HepG2 (cell line): Measurements from ENCODE around the gene PARD3. TPM values are rescaled to one million over a fixed set of nuclear protein-coding genes. Genes with fewer than 3 reads are reported as not detected.

Source experiments
- ATAC-seq: fragments of 200-7000 bp; cut with Tn5 transposase; 3 replicates; pipeline ENCODE4 v1.9.1; 2020; ENCODE audit warnings: mild to moderate bottlenecking, moderate library complexity
- BruUV-seq: library from RNA; stranded (reverse); fragments of 400-500 nt; replicated peaks from 2 replicates; lab custom pipeline; 2021; lab: Mats Ljungman, UMichigan
- CTCF ChIA-PET: fragments of 300-600 bp; formaldehyde crosslinking; extraction: SDS; loops from one replicate; lab custom pipeline; 2021; ENCODE audit warnings: low total read pairs, inconsistent platforms, low intra/inter-chr PET ratio; lab: Yijun Ruan, JAX
- POLR2A ChIA-PET: fragments of 350-600 bp; sonication (Branson Sonifier 250); formaldehyde crosslinking; loops from one replicate; lab custom pipeline; 2020; ENCODE audit warnings: antibody characterized with exemption, inconsistent platforms; lab: Yijun Ruan, JAX
- DNase-seq: peaks from one replicate; pipeline ENCODE4 v3.0.0-alpha.2; 2015; ENCODE audit warnings: low spot score
- FAIRE-seq: peaks from 3 replicates; lab custom pipeline; 2011; peaks lifted over from hg19 to GRCh38; lab: Jason Lieb, UNC
- H2AFZ ChIP-seq: one replicate; pipeline ENCODE4 v1.6.1; 2011; ENCODE audit warnings: low read length, inconsistent platforms
- H3K27ac ChIP-seq: fragments of 300-600 bp; 3 replicates; pipeline ENCODE4 v1.8.0; 2011; ENCODE audit warnings: mixed run types, mild to moderate bottlenecking, mixed read lengths, low read length, inconsistent platforms; ENCODE audit not compliant: insufficient read depth; ENCODE audit errors: extremely low read length
- H3K27me3 ChIP-seq, 2 experiments: fragments of 200-600 bp in 1 of 2; 2 replicates in 1 of 2; 3 replicates in 1 of 2; pipeline versions ENCODE4 v1.6.0 to v1.8.0; 2011; ENCODE audit warnings: low read length in 2 of 2, mild to moderate bottlenecking in 2 of 2, moderate library complexity in 2 of 2, inconsistent platforms in 1 of 2; ENCODE audit not compliant: insufficient read depth in 2 of 2, control insufficient read depth in 1 of 2
- H3K36me3 ChIP-seq, 2 experiments: fragments of 200-600 bp in 1 of 2; replicated peaks in 1 of 2; 2 replicates in 1 of 2; 3 replicates in 1 of 2; pipeline versions ENCODE4 v1.5.1 to v1.8.0; 2011; ENCODE audit warnings: low read length in 2 of 2, inconsistent platforms in 1 of 2; ENCODE audit not compliant: insufficient read depth in 2 of 2, control insufficient read depth in 1 of 2
- H3K4me1 ChIP-seq: 2 replicates; pipeline ENCODE4 v1.5.1; 2012; ENCODE audit warnings: low read length, inconsistent platforms; ENCODE audit not compliant: insufficient read depth
- H3K4me2 ChIP-seq: 2 replicates; pipeline ENCODE4 v1.6.0; 2011; ENCODE audit warnings: low read depth, low read length, inconsistent platforms
- H3K4me3 ChIP-seq, 3 experiments: fragments of 200-600 bp in 1 of 3; sonication (generic), shearing (Covaris generic) in 1 of 3; replicated peaks in 1 of 3; 2 replicates each; pipeline ENCODE4 v1.5.1; 2011 to 2016; ENCODE audit warnings: low read length in 3 of 3, inconsistent platforms in 2 of 3, low read depth in 2 of 3, mild to moderate bottlenecking in 2 of 3, control low read depth in 1 of 3, mixed read lengths in 1 of 3; ENCODE audit not compliant: insufficient read depth in 1 of 3
- H3K79me2 ChIP-seq: one replicate; pipeline ENCODE4 v1.6.1; 2011; ENCODE audit warnings: low read length, inconsistent platforms; ENCODE audit not compliant: insufficient read depth
- H3K9ac ChIP-seq: 2 replicates; pipeline ENCODE4 v1.6.0; 2011; ENCODE audit warnings: mild to moderate bottlenecking, low read depth, low read length, inconsistent platforms; ENCODE audit not compliant: insufficient read depth
- H3K9me3 ChIP-seq: 2 replicates; pipeline ENCODE4 v1.5.1; 2012; ENCODE audit warnings: mild to moderate bottlenecking, low read length
- H4K20me1 ChIP-seq: 2 replicates; pipeline ENCODE4 v1.6.0; 2011; ENCODE audit warnings: inconsistent platforms, mild to moderate bottlenecking, low read length, moderate library complexity; ENCODE audit not compliant: insufficient read depth
- AHR ChIP-seq: IDR thresholded peaks from 2 replicates; pipeline ENCODE4 v1.6.1; 2018; ENCODE audit warnings: missing genetic modification reagents, missing compliant biosample characterization
- HNF4A ChIP-seq: sonication (generic); formaldehyde crosslinking; IDR thresholded peaks from 2 replicates; pipeline ENCODE4 v1.4.0; 2020; ENCODE audit warnings: missing genetic modification reagents
- PAX8 ChIP-seq: sonication (generic); formaldehyde crosslinking; IDR thresholded peaks from 2 replicates; pipeline ENCODE4 v1.8.0; 2022; ENCODE audit warnings: mild to moderate bottlenecking, missing genetic modification reagents, borderline replicate concordance
- RELA ChIP-seq: sonication (generic); formaldehyde crosslinking; IDR thresholded peaks from 2 replicates; pipeline ENCODE4 v1.4.0; 2020; ENCODE audit warnings: missing genetic modification reagents
- ZNF17 ChIP-seq: sonication (generic); formaldehyde crosslinking; IDR thresholded peaks from 2 replicates; pipeline ENCODE4 v1.5.0; 2020; ENCODE audit warnings: mild to moderate bottlenecking, missing genetic modification reagents
- ZNF44 ChIP-seq: sonication (generic); formaldehyde crosslinking; IDR thresholded peaks from 2 replicates; pipeline ENCODE4 v1.5.1; 2020; ENCODE audit warnings: mild to moderate bottlenecking, missing genetic modification reagents
- ZNF557 ChIP-seq: sonication (generic); formaldehyde crosslinking; IDR thresholded peaks from 2 replicates; pipeline ENCODE4 v1.4.0; 2020; ENCODE audit warnings: missing genetic modification reagents
- ZNF615 ChIP-seq: sonication (generic); formaldehyde crosslinking; IDR thresholded peaks from 2 replicates; pipeline ENCODE4 v1.5.0; 2020; ENCODE audit warnings: mild to moderate bottlenecking, missing genetic modification reagents, borderline replicate concordance
- ZNF746 ChIP-seq: sonication (generic); formaldehyde crosslinking; IDR thresholded peaks from 2 replicates; pipeline ENCODE4 v1.8.0; 2022; ENCODE audit warnings: mild to moderate bottlenecking, missing genetic modification reagents
- WGBS: methylation state at CpG from one replicate; pipeline ENCODE4 v1.1.6; 2017; ENCODE audit warnings: low lambda C conversion rate; 5-methylcytosine and 5-hydroxymethylcytosine counted together
- in situ Hi-C: cut with HindIII; loops from 2 replicates; pipeline ENCODE4 v1.10.0; 2017; ENCODE audit warnings: low pct_unique_long_range_greater_than_20kb; ENCODE audit not compliant: extremely low pct_ligation_motif_present
- intact Hi-C: fragments of 100-400 bp; cut with micrococcal nuclease; formaldehyde crosslinking; loops from one replicate; pipeline ENCODE4 v1.10.0; 2022; ENCODE audit not compliant: unreplicated experiment
- polyA plus RNA-seq, 8 experiments: library from polyadenylated mRNA; depleted of rRNA in 3 of 8; stranded (reverse) in 7 of 8; unstranded in 1 of 8; fragments of >200 nt; fragmentation: Illumina TruSeq in 4 of 8; extraction: Trizol in 4 of 8; gene quantifications; 2 replicates each; pipeline versions ENCODE4 v1.2.1 to v1.2.3, GENCODE V29; 2011 to 2016; ENCODE audit warnings: low read depth in 4 of 8, missing spikeins in 1 of 8, mixed read lengths in 1 of 8; ENCODE audit not compliant: insufficient read depth in 1 of 8
- total RNA-seq, 5 experiments: library from RNA; depleted of rRNA; stranded (reverse); fragments of >200 nt; fragmentation: Illumina TruSeq; extraction: Trizol; gene quantifications; 2 replicates each; pipeline ENCODE4 v1.2.3, GENCODE V29; 2016; ENCODE audit warnings: low read depth in 1 of 5
- TF ChIP-seq, protein P1 (sequence below): sonication (generic); formaldehyde crosslinking; IDR thresholded peaks from 2 replicates; pipeline ENCODE4 v1.8.1; 2023; ENCODE audit warnings: mild to moderate bottlenecking, missing genetic modification reagents
- TF ChIP-seq, protein P2 (sequence below): fragments of 450-650 bp; IDR thresholded peaks from 2 replicates; pipeline ENCODE4 v1.6.1; 2017

The PARD3 gene
- total and polyA plus RNA-seq, 2 of the 13 experiments (the other 11 are each of a cell fraction or from before 2014, with no cell fraction given), result 40.9 to 60.0 TPM

GRCh38 chr10:34184397-34184796, 630.7 kb downstream of the PARD3 start:
- Histone ChIP-seq H3K79me2 (no peaks in the 10 kb centered on the region), H3K9ac (no peak overlapping the region; the same call in 1 of the 2 replicates), H3K27ac (peak overlapping the region; percentile 61), H4K20me1 (no peaks in the 10 kb centered on the region), H3K4me1 (peaks cover 60% of the 10 kb centered on the region), H3K36me3 (no peaks in the 10 kb centered on the region), H2AFZ (no peak overlapping the region), H3K4me2 (peak overlapping the region; percentile 48; the same call in 1 of the 2 replicates), H3K9me3 (no peaks in the 10 kb centered on the region), H3K27me3 (no peaks in the 10 kb centered on the region), H3K4me3 (no peak overlapping the region)
- ATAC-seq (no peak), FAIRE-seq (no peak), DNase-seq (no peak)
- in situ Hi-C loops, result no loop called here
- CTCF ChIA-PET, result no interaction called here
- intact Hi-C loops, result loop anchor here (2.0 kb wide), 1 partner anchor 28 kb away; no protein-coding TSS in a partner anchor
- no TSS peak for BruUV-seq
- TF ChIP-seq ZNF557 (CRISPR knock-in tag), result no peak
- TF ChIP-seq, protein P1, sequence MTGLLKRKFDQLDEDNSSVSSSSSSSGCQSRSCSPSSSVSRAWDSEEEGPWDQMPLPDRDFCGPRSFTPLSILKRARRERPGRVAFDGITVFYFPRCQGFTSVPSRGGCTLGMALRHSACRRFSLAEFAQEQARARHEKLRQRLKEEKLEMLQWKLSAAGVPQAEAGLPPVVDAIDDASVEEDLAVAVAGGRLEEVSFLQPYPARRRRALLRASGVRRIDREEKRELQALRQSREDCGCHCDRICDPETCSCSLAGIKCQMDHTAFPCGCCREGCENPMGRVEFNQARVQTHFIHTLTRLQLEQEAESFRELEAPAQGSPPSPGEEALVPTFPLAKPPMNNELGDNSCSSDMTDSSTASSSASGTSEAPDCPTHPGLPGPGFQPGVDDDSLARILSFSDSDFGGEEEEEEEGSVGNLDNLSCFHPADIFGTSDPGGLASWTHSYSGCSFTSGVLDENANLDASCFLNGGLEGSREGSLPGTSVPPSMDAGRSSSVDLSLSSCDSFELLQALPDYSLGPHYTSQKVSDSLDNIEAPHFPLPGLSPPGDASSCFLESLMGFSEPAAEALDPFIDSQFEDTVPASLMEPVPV (CRISPR knock-in tag), result no peak
- no peak for TF ChIP-seq ZNF746 (CRISPR knock-in tag)
- TF ChIP-seq HNF4A (CRISPR knock-in tag), result no peak
- no peak for TF ChIP-seq PAX8 (CRISPR knock-in tag)
- TF ChIP-seq, protein P2, sequence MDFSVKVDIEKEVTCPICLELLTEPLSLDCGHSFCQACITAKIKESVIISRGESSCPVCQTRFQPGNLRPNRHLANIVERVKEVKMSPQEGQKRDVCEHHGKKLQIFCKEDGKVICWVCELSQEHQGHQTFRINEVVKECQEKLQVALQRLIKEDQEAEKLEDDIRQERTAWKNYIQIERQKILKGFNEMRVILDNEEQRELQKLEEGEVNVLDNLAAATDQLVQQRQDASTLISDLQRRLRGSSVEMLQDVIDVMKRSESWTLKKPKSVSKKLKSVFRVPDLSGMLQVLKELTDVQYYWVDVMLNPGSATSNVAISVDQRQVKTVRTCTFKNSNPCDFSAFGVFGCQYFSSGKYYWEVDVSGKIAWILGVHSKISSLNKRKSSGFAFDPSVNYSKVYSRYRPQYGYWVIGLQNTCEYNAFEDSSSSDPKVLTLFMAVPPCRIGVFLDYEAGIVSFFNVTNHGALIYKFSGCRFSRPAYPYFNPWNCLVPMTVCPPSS, result no peak
- no peak for TF ChIP-seq ZNF44 (CRISPR knock-in tag)
- no peak for TF ChIP-seq AHR (CRISPR knock-in tag)
- TF ChIP-seq ZNF615 (CRISPR knock-in tag), result 0 out of 2 replicates have a peak, but pooled peaks have one; percentile 42
- no peak for TF ChIP-seq RELA
- 0 out of 2 replicates have a peak, but pooled peaks have one; percentile 44 for TF ChIP-seq ZNF17 (CRISPR knock-in tag)
- POLR2A ChIA-PET, result interaction anchor here (1.2 kb wide), 1 partner anchor 7 kb away, joined by 3 read pairs; no protein-coding TSS in a partner anchor
- WGBS, result 95% methylated on average over 6 of the region's 6 CpGs
